Measurements from ENCODE around the gene ETS1.
A peak's percentile ranks its signal among the peaks of the same experiment; 100 is the strongest.

Gene ETS1, protein sequence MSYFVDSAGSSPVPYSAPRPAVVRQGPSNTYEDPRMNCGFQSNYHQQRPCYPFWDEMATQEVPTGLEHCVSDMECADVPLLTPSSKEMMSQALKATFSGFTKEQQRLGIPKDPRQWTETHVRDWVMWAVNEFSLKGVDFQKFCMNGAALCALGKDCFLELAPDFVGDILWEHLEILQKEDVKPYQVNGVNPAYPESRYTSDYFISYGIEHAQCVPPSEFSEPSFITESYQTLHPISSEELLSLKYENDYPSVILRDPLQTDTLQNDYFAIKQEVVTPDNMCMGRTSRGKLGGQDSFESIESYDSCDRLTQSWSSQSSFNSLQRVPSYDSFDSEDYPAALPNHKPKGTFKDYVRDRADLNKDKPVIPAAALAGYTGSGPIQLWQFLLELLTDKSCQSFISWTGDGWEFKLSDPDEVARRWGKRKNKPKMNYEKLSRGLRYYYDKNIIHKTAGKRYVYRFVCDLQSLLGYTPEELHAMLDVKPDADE

GRCh38 chr11:128587415-128587814 lies at the start of gene ETS1:
Gene ETS1 (minus strand): TSS chr11:128587558. CDS start chr11:128573130, 14,428 bp downstream.
- DNase-seq: no peak

DNA sequence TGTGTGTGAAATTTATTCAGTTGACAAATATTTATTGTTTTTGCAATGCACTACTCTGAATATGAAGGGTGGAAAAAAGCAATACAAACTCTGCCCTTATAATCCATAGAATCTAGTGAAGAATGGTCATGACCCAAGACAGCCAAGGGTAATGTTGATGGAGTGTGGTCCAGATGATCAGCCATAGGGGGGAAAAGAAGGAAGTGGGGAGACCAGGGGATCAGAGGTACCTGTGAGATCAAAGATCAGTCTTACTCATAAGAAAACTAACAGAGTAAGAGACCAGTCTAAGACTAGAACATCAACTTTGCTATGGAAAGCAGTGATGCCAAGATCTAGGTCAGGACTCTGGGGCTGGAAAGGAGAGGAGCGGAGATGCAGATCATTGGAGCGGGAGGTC lies 47.0 kb upstream of the ETS1 start:
- DNase-seq: no peak

- DNase-seq: no peak
These were observed 46.1 kb upstream of the ETS1 start for GRCh38 chr11:128633384-128633965.

DNA sequence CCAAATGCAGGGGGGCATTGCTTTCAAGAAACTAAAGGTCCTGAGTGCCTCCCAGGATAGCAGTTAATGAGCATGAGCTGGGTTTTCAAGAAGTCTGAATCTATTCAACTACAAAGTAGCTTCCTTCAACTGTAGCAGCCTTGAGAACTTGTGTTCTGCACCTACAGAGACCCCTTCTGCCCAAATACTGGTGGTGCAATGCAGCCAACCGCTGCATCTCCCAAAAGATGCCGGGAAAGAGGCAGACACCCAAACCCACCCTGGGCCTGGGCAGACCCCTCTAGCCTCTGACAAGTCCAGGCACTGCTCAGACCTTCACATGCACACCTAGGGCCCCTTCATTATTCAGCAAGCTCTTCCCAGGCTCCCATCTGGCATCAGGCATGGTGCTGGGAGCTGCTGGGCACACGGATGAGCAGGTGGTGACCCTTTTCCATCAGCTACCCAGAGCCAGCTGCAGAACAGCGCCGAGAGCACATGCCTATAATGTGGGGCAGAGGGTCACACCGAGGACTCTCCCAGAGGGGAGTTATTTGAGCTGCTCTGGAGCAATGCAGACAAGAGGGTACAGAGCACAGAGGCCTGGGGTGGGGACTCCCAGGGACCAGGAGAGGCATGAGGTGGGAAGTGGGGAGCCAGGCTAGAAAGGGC lies 44.9 kb upstream of the ETS1 start:
- DNase-seq: peak in 1 of 2 experiments; percentile 15

DNA sequence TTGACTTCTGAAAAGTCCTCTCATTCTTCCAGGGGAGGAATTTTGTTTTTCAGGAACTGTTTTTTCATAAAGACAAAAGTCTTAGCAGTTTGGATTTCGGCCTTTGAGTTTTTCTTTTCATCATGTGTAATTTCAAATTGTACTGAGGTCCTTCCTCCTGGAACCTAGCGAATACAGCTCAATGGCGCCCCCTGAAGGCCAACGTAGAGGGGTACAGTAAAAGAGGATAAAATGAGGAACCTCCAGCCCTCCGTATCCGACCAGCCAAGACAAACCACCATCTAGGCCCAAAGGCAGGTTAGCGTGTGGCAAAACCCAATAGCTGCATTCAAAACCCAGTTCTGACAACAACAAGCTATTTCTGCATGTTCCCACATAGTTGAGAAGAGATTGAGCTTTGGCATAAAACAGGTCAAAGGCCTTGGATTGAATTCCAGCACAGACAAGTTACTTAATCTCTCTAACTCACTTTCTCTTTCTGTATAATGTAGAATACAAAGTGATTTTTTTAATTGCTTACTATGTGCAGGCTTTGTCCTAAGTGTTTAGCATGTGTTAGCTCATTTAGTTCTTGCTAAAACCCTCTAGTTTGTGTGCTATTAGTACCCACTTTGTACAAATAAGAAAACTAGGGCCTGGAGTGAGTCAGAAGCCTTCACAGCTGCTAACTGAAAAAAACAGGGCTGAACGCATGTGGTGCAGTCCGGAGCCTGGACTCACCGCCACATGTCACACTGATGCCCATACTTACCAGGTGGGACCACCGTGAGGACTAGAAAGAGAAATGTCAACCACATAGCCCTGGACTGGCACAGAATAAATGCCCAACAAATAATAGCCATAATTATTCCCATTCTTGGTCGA lies 43.2 kb upstream of the ETS1 start:
- DNase-seq: peak in 1 of 2 experiments; percentile 77

DNA sequence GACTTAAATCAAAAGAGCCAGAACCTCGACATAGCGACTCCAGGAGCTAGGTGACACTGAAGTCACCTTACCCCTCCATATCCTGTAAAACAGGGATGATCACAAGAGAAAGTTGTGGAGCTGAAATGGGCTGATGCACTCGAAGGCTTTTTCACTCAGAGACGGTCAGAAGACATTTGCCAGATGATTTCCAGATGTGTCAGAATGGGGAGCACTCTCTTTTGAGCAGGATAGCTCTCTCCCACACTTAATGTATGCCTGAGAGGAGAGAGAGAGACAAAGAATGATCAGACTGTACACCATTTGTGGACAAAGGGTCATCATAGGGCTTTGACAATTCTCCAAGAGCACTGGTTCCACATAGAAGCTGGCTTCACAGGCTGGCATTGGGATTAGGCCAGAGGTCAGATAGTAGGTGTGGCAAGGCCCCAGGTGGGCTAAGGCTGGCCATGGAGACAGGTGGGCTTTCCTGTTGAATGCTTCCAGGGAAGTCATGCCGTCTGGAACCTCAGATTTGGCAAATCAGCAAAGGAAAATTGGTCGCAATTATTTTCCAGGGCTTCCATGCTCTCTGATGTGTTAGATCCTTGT lies 42.3 kb upstream of the ETS1 start:
- DNase-seq: no peak

DNA sequence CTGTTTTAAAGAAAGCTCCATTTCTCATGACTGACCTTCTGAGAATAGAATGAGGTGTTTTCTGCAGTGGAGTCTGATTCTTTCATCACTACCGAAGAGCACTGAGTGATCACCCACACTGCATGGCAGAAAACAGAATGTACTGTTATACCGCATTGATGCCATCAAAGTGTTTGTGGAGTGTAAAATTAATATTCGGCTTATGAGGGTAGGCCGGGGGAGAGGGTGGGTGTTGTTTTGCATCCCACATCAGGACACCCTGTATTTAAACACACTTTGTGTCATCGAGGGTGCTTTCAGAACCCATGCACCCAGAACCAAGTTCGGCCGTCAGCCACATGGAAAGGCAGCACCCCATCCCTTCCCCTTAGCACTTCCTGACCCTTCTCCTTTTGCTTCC lies 41.3 kb upstream of the ETS1 start:
- no peak for DNase-seq

- DNase-seq: no peak
These were observed 40.9 kb upstream of the ETS1 start for GRCh38 chr11:128628325-128628673.

DNA sequence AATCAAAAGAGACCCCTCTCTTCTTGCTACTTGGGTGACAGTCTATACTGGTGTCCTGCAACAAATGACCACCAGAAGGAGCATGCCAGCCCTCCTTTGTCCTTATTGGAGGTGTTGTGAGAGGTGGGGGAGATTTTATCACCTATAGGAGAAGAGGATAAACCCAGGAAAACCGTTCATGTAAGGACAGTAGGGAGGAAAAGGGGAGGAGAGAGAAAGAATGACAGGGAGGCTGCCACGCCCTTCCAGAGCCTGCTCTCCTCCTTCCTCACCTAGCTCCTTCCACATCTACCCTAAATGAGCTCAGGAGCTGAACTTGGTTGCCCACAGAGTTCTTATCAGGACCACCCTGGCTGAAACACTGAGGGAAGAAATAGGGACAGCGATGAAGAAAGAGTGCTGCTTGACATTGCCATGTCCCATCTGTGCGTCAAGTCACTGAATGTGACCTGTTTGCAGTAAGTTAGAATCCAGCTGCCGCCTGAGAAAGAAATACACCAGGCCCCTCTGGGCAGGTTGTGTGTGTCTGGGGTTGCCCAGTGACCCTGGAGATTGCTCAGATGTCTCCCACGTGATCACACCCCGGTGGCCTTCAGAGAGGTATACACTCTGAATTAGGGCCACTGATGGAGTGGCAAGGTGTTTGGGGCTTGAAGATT lies 40.4 kb upstream of the ETS1 start:
- no peak for DNase-seq

DNA sequence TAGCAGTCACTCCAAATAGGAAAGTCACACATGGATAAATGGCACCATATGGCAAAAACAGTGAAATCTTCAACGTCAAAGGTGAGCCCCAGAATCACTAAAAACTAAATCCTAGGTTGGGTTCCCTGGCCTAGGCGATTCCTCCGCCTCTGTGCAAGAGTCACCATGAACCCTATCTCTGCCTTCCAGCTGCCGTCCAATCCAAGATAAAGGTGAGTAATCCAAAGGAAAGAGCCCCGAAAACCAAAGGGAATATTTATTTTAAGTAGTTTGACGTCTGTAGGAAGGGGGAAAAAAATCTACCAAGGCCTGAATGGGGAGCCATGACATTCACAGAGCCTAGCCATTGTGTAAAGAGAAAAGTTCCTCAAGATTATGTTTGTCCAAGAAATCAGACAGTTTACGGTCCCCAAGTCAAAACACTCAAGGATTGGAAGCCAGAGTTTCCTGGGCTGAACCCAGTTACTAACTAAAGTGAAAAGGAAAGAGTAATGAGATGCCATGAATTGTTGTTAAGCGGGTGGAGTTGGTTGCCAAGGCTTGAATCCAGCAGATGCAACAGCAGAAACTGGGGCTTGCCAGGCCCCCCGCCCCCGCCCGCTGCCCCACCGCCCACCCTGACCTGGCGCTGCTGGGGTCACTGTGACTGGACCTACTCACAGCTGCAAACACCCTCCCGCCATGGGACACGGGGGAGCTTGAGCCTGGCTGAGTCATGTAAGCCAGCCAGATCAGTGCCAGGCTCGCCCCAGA lies 39.7 kb upstream of the ETS1 start:
- DNase-seq: no peak

- no peak for DNase-seq
These were observed 38.4 kb upstream of the ETS1 start for GRCh38 chr11:128625746-128626145.

- DNase-seq: no peak
These were observed 38.0 kb upstream of the ETS1 start for GRCh38 chr11:128625326-128625725.

- DNase-seq: no peak
These were observed 37.2 kb upstream of the ETS1 start for GRCh38 chr11:128624269-128625175.

DNA sequence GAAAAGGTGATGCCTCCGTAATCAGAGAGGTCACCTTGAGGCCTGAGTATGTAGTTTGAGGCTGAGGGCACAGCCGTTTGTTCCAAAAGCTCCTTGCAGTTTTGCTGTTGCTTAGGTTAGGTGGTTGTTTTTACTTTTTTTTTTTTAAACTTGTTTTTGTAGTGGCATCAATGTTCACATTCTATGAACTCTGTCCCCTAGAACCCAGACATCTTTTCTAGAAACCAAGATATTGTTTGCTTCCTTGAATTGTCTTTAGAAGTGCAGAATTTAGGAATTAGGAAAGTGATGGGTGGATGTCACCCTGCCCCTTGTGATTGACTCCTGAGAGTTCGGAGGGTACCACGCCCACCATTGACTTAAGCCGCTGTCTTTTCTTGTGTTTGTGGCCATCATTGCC lies 35.7 kb upstream of the ETS1 start:
- no peak for DNase-seq

DNA sequence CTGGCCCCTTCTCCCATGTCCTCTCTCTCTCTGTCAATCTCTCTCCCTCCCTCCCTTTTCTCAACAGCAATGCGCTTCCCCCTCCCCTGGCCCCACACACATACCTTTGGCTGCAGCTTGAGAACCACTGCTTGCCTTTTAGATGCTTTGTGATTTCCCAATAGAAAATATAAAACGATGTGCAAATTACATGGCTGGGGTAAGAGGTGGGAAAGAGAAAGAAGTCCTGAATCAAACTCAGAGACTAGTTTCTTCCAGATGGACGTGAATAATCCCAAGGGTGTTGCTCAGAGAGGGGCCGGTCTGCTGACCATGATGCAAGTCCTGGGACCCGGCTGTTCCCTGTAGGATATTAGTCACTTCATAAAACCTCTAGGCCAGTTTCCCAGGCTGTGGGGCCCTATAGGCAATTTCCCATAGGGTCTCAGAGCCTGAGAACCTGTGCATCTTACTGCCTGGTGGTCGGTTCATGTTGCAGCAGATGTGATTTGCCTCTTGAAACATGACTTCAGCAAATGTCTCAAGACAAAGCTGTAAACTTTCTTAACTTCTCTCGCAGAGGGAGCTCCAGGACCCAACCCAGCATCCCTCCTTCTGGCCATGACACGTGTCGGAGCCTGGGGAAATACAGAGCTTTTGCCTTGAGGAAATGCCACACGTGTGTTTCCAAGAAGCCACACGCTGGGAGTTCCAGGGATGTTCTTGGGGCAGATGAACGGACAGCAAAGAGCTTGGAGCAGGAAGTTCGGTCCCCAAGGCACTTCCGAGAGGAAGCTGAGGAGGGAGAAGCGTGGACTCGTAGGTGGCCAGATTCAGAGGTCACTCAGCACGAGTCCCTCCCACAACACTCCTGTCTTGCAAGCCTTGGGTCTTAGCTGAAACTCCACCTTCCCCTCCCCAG lies 34.5 kb upstream of the ETS1 start:
- DNase-seq: no peak

- DNase-seq: no peak
These were observed 33.1 kb upstream of the ETS1 start for GRCh38 chr11:128620309-128621100.

DNA sequence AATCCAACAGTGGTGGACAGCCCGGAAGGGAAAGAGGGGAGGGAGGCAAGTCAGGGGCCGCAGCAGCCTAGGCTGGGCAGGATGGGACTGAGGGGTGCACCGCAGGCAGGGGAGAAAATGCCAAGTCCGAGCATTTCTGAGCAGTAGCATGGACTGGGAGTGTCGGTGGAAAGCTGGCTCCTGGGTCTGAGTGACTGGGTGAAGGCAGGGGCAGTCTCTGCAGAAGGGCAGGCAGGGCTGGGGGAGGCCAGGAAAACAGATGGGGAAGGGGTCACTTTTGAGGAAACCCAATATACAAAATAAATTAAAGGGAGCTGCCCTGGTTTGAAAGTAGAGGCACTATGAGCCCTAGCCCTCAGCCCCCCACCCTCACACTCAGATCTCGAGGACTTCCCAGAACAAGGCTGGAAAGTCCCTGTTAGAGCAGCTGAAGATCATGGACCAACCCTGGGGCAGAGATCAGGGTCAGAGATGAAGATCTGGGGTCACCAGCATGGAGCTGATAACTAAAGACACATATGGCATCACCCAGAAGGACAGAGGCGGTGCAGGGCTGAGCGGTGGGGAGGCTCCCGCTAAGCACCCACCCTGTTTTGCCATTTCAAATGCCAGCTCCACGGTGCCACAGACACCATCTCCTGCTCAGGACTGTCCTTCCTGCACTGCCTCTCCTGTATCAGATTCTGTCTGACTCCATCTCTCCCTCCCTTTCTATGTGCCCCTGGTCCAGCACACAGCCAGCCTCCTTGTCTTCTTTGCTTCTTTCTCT lies 32.4 kb upstream of the ETS1 start:
- DNase-seq: no peak

Measured in SW 1271 (cell line).